ENCODE measurements around the gene ANXA10. TPM values are rescaled to one million over a fixed set of nuclear protein-coding genes. Genes with fewer than 3 reads are reported as not detected.
A peak's percentile ranks its signal among the peaks of the same experiment; 100 is the strongest.

ANXA10 gene
- total and polyA plus RNA-seq, 4 donors = not detected

DNA sequence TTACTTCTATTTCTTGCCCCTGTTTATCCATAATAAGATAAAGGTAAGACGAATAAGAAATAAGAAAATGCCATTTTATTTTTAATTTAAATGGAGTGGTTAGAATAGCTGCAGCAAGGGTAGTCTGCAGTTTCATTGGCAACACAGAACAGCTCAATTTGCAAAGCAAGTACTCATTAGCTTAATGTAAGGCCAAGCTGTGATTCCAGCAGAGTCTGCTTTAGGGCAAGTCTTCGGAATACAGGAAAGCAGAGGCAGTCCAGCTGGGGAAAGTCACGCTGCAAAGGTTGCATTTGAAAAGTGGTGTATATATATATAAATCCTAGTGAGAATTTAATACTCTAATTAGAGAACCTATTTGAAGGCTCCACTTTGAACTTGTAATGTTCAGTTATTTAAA lies 59.0 kb downstream of the ANXA10 start:
- H3K27ac ChIP-seq (ENCODE audit: low read depth, low read length) = no peak overlapping the region
- H3K4me1 ChIP-seq (ENCODE audit: control insufficient read depth, insufficient read depth, low read length) = no peaks in the 10 kb centered on the region
- no peaks in the 10 kb centered on the region for H3K9me3 ChIP-seq (ENCODE audit: control insufficient read depth, insufficient read depth, low read length)
- no peaks in the 10 kb centered on the region for H3K36me3 ChIP-seq (ENCODE audit: control insufficient read depth, insufficient read depth, low read length)
- no peaks in the 10 kb centered on the region for H3K27me3 ChIP-seq (ENCODE audit: control insufficient read depth, insufficient read depth, low read length)
- peak in 3 of 6 donors; percentile 10 to 88 (median 12) for DNase-seq (ENCODE audit: low read depth in 4 of 6, low spot score in 6 of 6)
- WGBS (ENCODE audit: insufficient coverage) = no CpG with 5 or more reads among the region's 3 CpGs
- H3K4me3 ChIP-seq (ENCODE audit: low read depth, low read length) = no peak overlapping the region

GRCh38 chr4:168152837-168153500 lies 60.6 kb downstream of the ANXA10 start:
- WGBS (ENCODE audit: insufficient coverage) = 96% methylated on average over 3 of the region's 8 CpGs
- no peak for DNase-seq (ENCODE audit: low read depth in 4 of 6, low spot score in 6 of 6)
- Histone ChIP-seq H3K9me3 (ENCODE audit: control insufficient read depth, insufficient read depth, low read length) (no peaks in the 10 kb centered on the region), H3K4me3 (ENCODE audit: low read depth, low read length) (no peak overlapping the region), H3K27me3 (ENCODE audit: control insufficient read depth, insufficient read depth, low read length) (no peaks in the 10 kb centered on the region), H3K4me1 (ENCODE audit: control insufficient read depth, insufficient read depth, low read length) (no peaks in the 10 kb centered on the region), H3K27ac (ENCODE audit: low read depth, low read length) (no peak overlapping the region), H3K36me3 (ENCODE audit: control insufficient read depth, insufficient read depth, low read length) (no peaks in the 10 kb centered on the region)

DNA sequence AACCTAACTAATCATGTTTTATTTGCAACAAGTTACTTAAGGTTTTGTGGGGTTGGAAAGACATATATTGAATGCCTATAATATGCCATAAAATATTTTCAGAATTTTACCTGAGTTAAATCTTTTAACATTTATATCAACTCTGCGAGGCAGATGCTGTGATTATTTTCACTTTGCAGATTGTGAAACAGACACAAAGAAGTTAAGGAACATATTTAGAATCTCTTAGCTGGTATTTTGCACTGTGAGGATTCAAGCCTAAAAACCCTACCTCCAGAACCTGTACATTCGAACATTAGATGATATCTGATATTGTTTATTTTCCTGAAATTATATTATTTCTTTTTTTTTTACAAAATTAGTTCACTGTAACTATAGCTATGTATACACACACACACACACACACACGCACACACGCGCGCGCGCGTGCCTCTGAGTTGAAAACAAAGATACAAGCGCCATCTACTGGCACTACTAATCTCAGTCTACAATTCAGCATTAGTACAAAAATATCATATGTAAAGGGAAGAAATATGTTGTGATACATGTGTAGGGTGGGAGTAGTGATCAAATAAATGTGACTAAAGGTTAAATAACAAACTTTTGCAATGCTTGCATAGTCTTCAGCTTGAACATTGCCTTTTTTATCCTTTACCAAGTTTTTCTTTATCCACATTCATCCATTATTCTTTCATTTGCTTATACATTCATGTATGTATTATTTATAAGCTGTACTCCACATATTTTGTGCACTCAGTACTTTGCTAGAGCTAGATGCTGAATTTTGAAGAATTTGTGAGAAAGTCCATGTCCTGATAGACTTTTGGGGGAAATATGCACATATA lies 61.5 kb downstream of the ANXA10 start:
- Histone ChIP-seq H3K27me3 (ENCODE audit: control insufficient read depth, insufficient read depth, low read length) (no peaks in the 10 kb centered on the region), H3K9me3 (ENCODE audit: control insufficient read depth, insufficient read depth, low read length) (no peaks in the 10 kb centered on the region), H3K4me3 (ENCODE audit: low read depth, low read length) (no peak overlapping the region), H3K4me1 (ENCODE audit: control insufficient read depth, insufficient read depth, low read length) (no peaks in the 10 kb centered on the region), H3K27ac (ENCODE audit: low read depth, low read length) (no peak overlapping the region), H3K36me3 (ENCODE audit: control insufficient read depth, insufficient read depth, low read length) (no peaks in the 10 kb centered on the region)
- peak; percentile 45 to 95 (median 62) for DNase-seq (ENCODE audit: low read depth in 4 of 6, low spot score in 6 of 6)
- 0% methylated on average over 2 of the region's 10 CpGs for WGBS (ENCODE audit: insufficient coverage)

- Histone ChIP-seq H3K27me3 (ENCODE audit: control insufficient read depth, insufficient read depth, low read length) (no peaks in the 10 kb centered on the region), H3K4me1 (ENCODE audit: control insufficient read depth, insufficient read depth, low read length) (no peaks in the 10 kb centered on the region), H3K36me3 (ENCODE audit: control insufficient read depth, insufficient read depth, low read length) (no peaks in the 10 kb centered on the region), H3K4me3 (ENCODE audit: low read depth, low read length) (no peak overlapping the region), H3K27ac (ENCODE audit: low read depth, low read length) (no peak overlapping the region), H3K9me3 (ENCODE audit: control insufficient read depth, insufficient read depth, low read length) (no peaks in the 10 kb centered on the region)
- 71% methylated on average over 1 of the region's 6 CpGs for WGBS (ENCODE audit: insufficient coverage)
- DNase-seq (ENCODE audit: low read depth in 4 of 6, low spot score in 6 of 6) = no peak
Measured at GRCh38 chr4:168154546-168155277, 62.4 kb downstream of the ANXA10 start.

GRCh38 chr4:168162604-168163003 lies 70.3 kb downstream of the ANXA10 start:
- no peaks in the 10 kb centered on the region for H3K36me3 ChIP-seq (ENCODE audit: control insufficient read depth, insufficient read depth, low read length)
- H3K4me1 ChIP-seq (ENCODE audit: control insufficient read depth, insufficient read depth, low read length) = no peaks in the 10 kb centered on the region
- H3K9me3 ChIP-seq (ENCODE audit: control insufficient read depth, insufficient read depth, low read length) = no peaks in the 10 kb centered on the region
- H3K4me3 ChIP-seq (ENCODE audit: low read depth, low read length) = no peak overlapping the region
- no peak for DNase-seq (ENCODE audit: low read depth in 4 of 6, low spot score in 6 of 6)
- H3K27me3 ChIP-seq (ENCODE audit: control insufficient read depth, insufficient read depth, low read length) = no peaks in the 10 kb centered on the region
- no peak overlapping the region for H3K27ac ChIP-seq (ENCODE audit: low read depth, low read length)

DNA sequence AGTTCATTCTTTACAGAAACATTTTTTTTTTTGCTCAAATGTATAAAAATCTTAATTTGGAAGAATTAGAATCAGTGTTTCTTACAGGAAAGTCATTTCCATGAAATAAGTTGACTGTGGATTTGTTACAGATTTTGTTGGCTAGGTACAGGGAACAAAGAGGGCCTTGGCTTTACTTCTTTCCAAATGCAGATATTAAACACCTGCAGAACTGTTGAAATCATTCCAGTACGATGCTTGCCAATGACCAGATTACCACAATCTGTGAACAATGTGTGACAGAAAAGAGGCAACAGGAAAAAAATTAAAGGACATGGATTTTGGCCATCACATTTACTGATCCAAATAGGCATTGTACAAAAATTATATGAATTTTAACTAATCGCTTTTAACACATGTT lies 70.8 kb downstream of the ANXA10 start:
- DNase-seq (ENCODE audit: low read depth in 4 of 6, low spot score in 6 of 6) = peak in 2 of 6 donors; percentile 17 to 38
- H3K4me1 ChIP-seq (ENCODE audit: control insufficient read depth, insufficient read depth, low read length) = no peaks in the 10 kb centered on the region
- H3K36me3 ChIP-seq (ENCODE audit: control insufficient read depth, insufficient read depth, low read length) = no peaks in the 10 kb centered on the region
- no peaks in the 10 kb centered on the region for H3K27me3 ChIP-seq (ENCODE audit: control insufficient read depth, insufficient read depth, low read length)
- H3K9me3 ChIP-seq (ENCODE audit: control insufficient read depth, insufficient read depth, low read length) = no peaks in the 10 kb centered on the region
- H3K27ac ChIP-seq (ENCODE audit: low read depth, low read length) = no peak overlapping the region
- WGBS (ENCODE audit: insufficient coverage) = no CpG with 5 or more reads among the region's 2 CpGs
- no peak overlapping the region for H3K4me3 ChIP-seq (ENCODE audit: low read depth, low read length)

DNA sequence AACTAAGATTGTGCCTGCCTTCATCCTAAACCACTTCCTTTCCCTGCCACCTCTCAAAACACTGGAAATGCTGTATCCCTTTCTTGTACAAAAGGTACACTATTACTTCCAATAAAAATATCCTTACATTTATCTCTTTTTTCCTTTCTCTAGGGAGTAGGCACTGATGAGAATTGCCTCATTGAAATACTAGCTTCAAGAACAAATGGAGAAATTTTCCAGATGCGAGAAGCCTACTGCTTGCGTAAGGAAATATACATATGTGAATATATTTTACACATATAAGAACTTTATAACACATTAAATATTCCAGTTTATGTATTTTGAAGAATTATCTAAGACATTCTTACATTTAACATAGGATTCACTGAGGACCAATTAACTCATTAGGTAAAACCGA lies 71.7 kb downstream of the ANXA10 start:
- no peaks in the 10 kb centered on the region for H3K9me3 ChIP-seq (ENCODE audit: control insufficient read depth, insufficient read depth, low read length)
- WGBS (ENCODE audit: insufficient coverage) = no CpG with 5 or more reads among the region's 3 CpGs
- H3K4me3 ChIP-seq (ENCODE audit: low read depth, low read length) = no peak overlapping the region
- H3K27ac ChIP-seq (ENCODE audit: low read depth, low read length) = no peak overlapping the region
- no peaks in the 10 kb centered on the region for H3K4me1 ChIP-seq (ENCODE audit: control insufficient read depth, insufficient read depth, low read length)
- DNase-seq (ENCODE audit: low read depth in 4 of 6, low spot score in 6 of 6) = no peak
- H3K36me3 ChIP-seq (ENCODE audit: control insufficient read depth, insufficient read depth, low read length) = no peaks in the 10 kb centered on the region
- no peaks in the 10 kb centered on the region for H3K27me3 ChIP-seq (ENCODE audit: control insufficient read depth, insufficient read depth, low read length)

GRCh38 chr4:168164915-168165548 lies 72.7 kb downstream of the ANXA10 start:
- Histone ChIP-seq H3K36me3 (ENCODE audit: control insufficient read depth, insufficient read depth, low read length) (no peaks in the 10 kb centered on the region), H3K4me3 (ENCODE audit: low read depth, low read length) (no peak overlapping the region), H3K27ac (ENCODE audit: low read depth, low read length) (no peak overlapping the region), H3K9me3 (ENCODE audit: control insufficient read depth, insufficient read depth, low read length) (no peaks in the 10 kb centered on the region), H3K27me3 (ENCODE audit: control insufficient read depth, insufficient read depth, low read length) (no peaks in the 10 kb centered on the region), H3K4me1 (ENCODE audit: control insufficient read depth, insufficient read depth, low read length) (no peaks in the 10 kb centered on the region)
- DNase-seq (ENCODE audit: low read depth in 4 of 6, low spot score in 6 of 6) = no peak
- WGBS (ENCODE audit: insufficient coverage) = no CpG with 5 or more reads among the region's 1 CpG

DNA sequence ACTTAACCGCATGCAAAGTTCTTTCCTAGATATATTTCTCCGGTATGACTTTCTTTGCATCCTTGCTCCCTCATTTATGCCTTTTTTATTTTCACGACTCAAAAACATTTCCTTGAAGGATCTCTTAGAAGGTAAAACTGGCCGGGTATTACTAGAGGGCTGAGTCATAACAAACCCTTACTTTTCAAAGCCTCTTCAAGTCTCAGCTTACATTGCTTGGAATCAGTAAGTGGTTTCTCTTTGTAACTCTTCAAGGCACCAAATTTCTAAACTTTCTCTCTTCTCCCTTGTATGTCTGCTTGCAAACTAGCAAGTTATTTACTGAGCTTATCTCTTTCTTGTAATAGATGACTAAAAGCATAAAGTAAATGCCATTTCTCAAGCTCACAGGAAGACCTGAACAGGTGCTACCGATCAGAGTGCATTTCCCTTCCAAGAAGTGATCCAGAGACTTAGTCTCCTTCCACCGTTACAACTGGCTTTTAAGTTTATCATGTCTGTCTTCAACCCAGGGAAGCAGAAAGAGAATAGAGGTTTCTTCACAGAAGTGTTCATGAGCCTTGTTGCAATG lies 75.5 kb downstream of the ANXA10 start:
- 92% methylated on average over 4 of the region's 6 CpGs for WGBS (ENCODE audit: insufficient coverage)
- Histone ChIP-seq H3K36me3 (ENCODE audit: control insufficient read depth, insufficient read depth, low read length) (no peaks in the 10 kb centered on the region), H3K27ac (ENCODE audit: low read depth, low read length) (no peak overlapping the region), H3K27me3 (ENCODE audit: control insufficient read depth, insufficient read depth, low read length) (no peaks in the 10 kb centered on the region), H3K4me3 (ENCODE audit: low read depth, low read length) (no peak overlapping the region), H3K9me3 (ENCODE audit: control insufficient read depth, insufficient read depth, low read length) (no peaks in the 10 kb centered on the region), H3K4me1 (ENCODE audit: control insufficient read depth, insufficient read depth, low read length) (no peaks in the 10 kb centered on the region)
- no peak for DNase-seq (ENCODE audit: low read depth in 4 of 6, low spot score in 6 of 6)
